Trophoblast cell (in vitro differentiated cells and primary cell): Measurements from ENCODE around the gene SLC38A9.
A peak's percentile ranks its signal among the peaks of the same experiment; 100 is the strongest.

Experiments
- DNase-seq, 2 donors: peaks; one replicate each; pipeline ENCODE4 v3.0.0-alpha.2; 2016
- H2AFZ ChIP-seq: 2 replicates; pipeline ENCODE4 v1.6.1; 2013; ENCODE audit warnings: low read length, moderate library complexity, mild to moderate bottlenecking; ENCODE audit not compliant: insufficient read depth, poor library complexity
- H2AK5ac ChIP-seq: 2 replicates; pipeline ENCODE4 v1.6.1; 2013; ENCODE audit warnings: mild to moderate bottlenecking, low read length
- H2BK120ac ChIP-seq: 2 replicates; pipeline ENCODE4 v1.6.1; 2013; ENCODE audit warnings: low read length, mild to moderate bottlenecking, moderate library complexity; ENCODE audit not compliant: insufficient read depth, poor library complexity
- H2BK12ac ChIP-seq: 2 replicates; pipeline ENCODE4 v1.6.1; 2013; ENCODE audit warnings: mild to moderate bottlenecking, low read length, moderate library complexity
- H2BK5ac ChIP-seq: 2 replicates; pipeline ENCODE4 v1.6.1; 2013; ENCODE audit warnings: low read length, low read depth, moderate library complexity, mild to moderate bottlenecking; ENCODE audit not compliant: poor library complexity
- H3K14ac ChIP-seq: 2 replicates; pipeline ENCODE4 v1.6.1; 2013; ENCODE audit warnings: mild to moderate bottlenecking, low read length
- H3K18ac ChIP-seq: 2 replicates; pipeline ENCODE4 v1.6.1; 2013; ENCODE audit warnings: mild to moderate bottlenecking, low read length
- H3K23ac ChIP-seq: 2 replicates; pipeline ENCODE4 v1.6.1; 2013; ENCODE audit warnings: low read length
- H3K27ac ChIP-seq: 2 replicates; pipeline ENCODE4 v1.5.1; 2013; ENCODE audit warnings: low read depth, mild to moderate bottlenecking, inconsistent platforms, low read length, moderate library complexity
- H3K27me3 ChIP-seq: 2 replicates; pipeline ENCODE4 v1.6.1; 2013; ENCODE audit warnings: inconsistent platforms, mild to moderate bottlenecking, low read length, moderate library complexity; ENCODE audit not compliant: insufficient read depth
- H3K36me3 ChIP-seq, 2 experiments: 1 replicate in 1 of 2; 2 replicates in 1 of 2; pipeline ENCODE4 v1.6.1; 2013; ENCODE audit warnings: low read length in 2 of 2, mild to moderate bottlenecking in 2 of 2, moderate library complexity in 1 of 2; ENCODE audit not compliant: insufficient read depth in 2 of 2, control insufficient read depth in 1 of 2
- H3K4ac ChIP-seq: 2 replicates; pipeline ENCODE4 v1.6.1; 2013; ENCODE audit warnings: low read depth, mild to moderate bottlenecking, low read length, moderate library complexity
- H3K4me1 ChIP-seq, 2 experiments: 1 replicate in 1 of 2; 2 replicates in 1 of 2; pipeline ENCODE4 v1.6.1; 2013; ENCODE audit warnings: low read length in 2 of 2, mild to moderate bottlenecking in 2 of 2, moderate library complexity in 1 of 2; ENCODE audit not compliant: insufficient read depth in 2 of 2, control insufficient read depth in 1 of 2
- H3K4me2 ChIP-seq: 2 replicates; pipeline ENCODE4 v1.6.1; 2013; ENCODE audit warnings: inconsistent platforms, mild to moderate bottlenecking, low read length, moderate library complexity
- H3K4me3 ChIP-seq: 2 replicates; pipeline ENCODE4 v1.5.1; 2013; ENCODE audit warnings: mild to moderate bottlenecking, low read depth, low read length, inconsistent platforms
- H3K79me1 ChIP-seq: one replicate; pipeline ENCODE4 v1.6.1; 2013; ENCODE audit warnings: low read length
- H3K79me2 ChIP-seq: 2 replicates; pipeline ENCODE4 v1.6.1; 2013; ENCODE audit warnings: low read length, mild to moderate bottlenecking; ENCODE audit not compliant: control insufficient read depth, insufficient read depth, poor library complexity
- H3K9ac ChIP-seq: 2 replicates; pipeline ENCODE4 v1.6.1; 2013; ENCODE audit warnings: mild to moderate bottlenecking, low read length
- H3K9me3 ChIP-seq: 2 replicates; pipeline ENCODE4 v1.6.1; 2013; ENCODE audit warnings: low read depth, mild to moderate bottlenecking, control low read depth, inconsistent platforms, low read length; ENCODE audit not compliant: insufficient read depth
- H4K12ac ChIP-seq: 2 replicates; pipeline ENCODE4 v1.6.1; 2013; ENCODE audit warnings: low read depth, mild to moderate bottlenecking, low read length, moderate library complexity
- H4K8ac ChIP-seq: 2 replicates; pipeline ENCODE4 v1.6.1; 2013; ENCODE audit warnings: low read depth, mild to moderate bottlenecking, low read length, moderate library complexity
- H4K91ac ChIP-seq: one replicate; pipeline ENCODE4 v1.6.1; 2013; ENCODE audit warnings: low read depth, mild to moderate bottlenecking, low read length, moderate library complexity
- WGBS: extraction: QIAGEN DNeasy Blood & Tissue Kit; methylation state at CpG from one replicate; pipeline ENCODE4 v1.1.7; 2013; ENCODE audit warnings: missing lambda C conversion rate; ENCODE audit not compliant: insufficient read length, insufficient coverage; ENCODE audit errors: extremely low coverage; 5-methylcytosine and 5-hydroxymethylcytosine counted together

The SLC38A9 gene

DNA sequence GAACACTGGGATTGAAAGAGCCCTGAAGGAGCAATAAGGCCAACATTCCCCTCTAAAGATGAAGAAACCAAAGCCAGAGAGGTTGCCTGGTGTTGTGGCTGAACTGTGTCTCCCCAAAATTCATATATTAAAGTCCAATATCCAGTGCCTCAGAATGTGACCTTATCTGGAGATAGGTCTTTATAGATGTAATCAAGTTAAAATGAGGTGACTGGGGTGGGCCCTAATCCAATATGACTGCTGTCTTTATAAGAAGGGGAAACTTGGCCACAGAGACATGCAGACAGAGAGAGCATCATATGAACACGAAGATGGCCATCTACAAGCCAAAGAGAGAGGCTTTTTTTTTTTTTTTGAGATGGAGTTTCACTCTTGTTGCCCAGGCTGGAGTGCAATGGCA lies 110.5 kb downstream of the SLC38A9 start:
- Histone ChIP-seq H3K14ac (peak overlapping the region; percentile 81), H3K18ac (no peak overlapping the region), H3K79me2 (no peaks in the 10 kb centered on the region), H3K9ac (no peak overlapping the region), H3K4me1 (peaks cover 19 to 34% of the 10 kb centered on the region in 2 experiments), H3K9me3 (no peaks in the 10 kb centered on the region), H2AK5ac (no peak overlapping the region), H3K79me1 (peaks cover 44% of the 10 kb centered on the region), H3K4me2 (no peak overlapping the region), H4K8ac (peak overlapping the region; percentile 48), H3K27ac (peak overlapping the region; percentile 89), H3K4me3 (no peak overlapping the region), H2AFZ (no peak overlapping the region), H4K91ac (peak overlapping the region; percentile 96), H2BK5ac (peak overlapping the region; percentile 97), H4K12ac (no peak overlapping the region), H3K36me3 (no peaks in the 10 kb centered on the region), H3K23ac (no peak overlapping the region), H2BK120ac (peak overlapping the region; percentile 97), H2BK12ac (peak overlapping the region; percentile 68), H3K4ac (peak overlapping the region; percentile 47), H3K27me3 (no peaks in the 10 kb centered on the region)
- WGBS = no CpG with 5 or more reads among the region's 1 CpG
- no peak for DNase-seq

DNA sequence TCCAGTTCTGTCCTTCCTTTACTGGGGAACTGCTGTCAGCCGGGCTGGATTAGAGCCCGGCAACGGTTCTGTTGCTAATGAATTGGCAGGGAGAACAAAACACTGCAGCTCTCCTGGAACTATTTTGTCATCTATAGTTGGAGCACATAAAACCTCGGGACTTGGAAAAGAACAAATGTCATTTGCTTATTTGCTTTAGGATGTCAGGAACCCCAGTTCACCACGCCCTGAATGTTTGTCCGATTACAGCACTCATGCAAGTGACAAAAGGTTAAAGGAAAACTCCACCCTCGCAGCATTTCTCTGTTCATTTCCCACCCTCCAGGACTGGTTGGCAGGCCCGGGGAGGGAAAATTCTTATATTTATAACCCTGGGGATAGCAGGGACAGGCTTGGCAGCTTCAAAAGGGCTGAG lies 110.9 kb downstream of the SLC38A9 start:
- H3K4me3 ChIP-seq = no peak overlapping the region
- no peak overlapping the region for H2AK5ac ChIP-seq
- peak overlapping the region; percentile 97 for H2BK120ac ChIP-seq
- H4K12ac ChIP-seq = no peak overlapping the region
- peak overlapping the region; percentile 89 for H3K27ac ChIP-seq
- peaks cover 44% of the 10 kb centered on the region for H3K79me1 ChIP-seq
- H2BK5ac ChIP-seq = peak overlapping the region; percentile 97
- no peaks in the 10 kb centered on the region for H3K79me2 ChIP-seq
- no peaks in the 10 kb centered on the region for H3K27me3 ChIP-seq
- WGBS = no CpG with 5 or more reads among the region's 8 CpGs
- no peaks in the 10 kb centered on the region for H3K9me3 ChIP-seq
- no peak overlapping the region for H2AFZ ChIP-seq
- no peak overlapping the region for H3K18ac ChIP-seq
- H4K8ac ChIP-seq = peak overlapping the region; percentile 80
- peak overlapping the region; percentile 68 for H2BK12ac ChIP-seq
- no peak overlapping the region for H3K23ac ChIP-seq
- H4K91ac ChIP-seq = peak overlapping the region; percentile 96
- peak overlapping the region; percentile 46 for H3K4me2 ChIP-seq
- peak overlapping the region; percentile 53 for H3K4ac ChIP-seq
- peak overlapping the region; percentile 76 for H3K14ac ChIP-seq
- peaks cover 19 to 34% of the 10 kb centered on the region in 2 experiments for H3K4me1 ChIP-seq
- peak overlapping the region; percentile 83 for H3K9ac ChIP-seq
- H3K36me3 ChIP-seq = no peaks in the 10 kb centered on the region
- peak; percentile 36 to 77 for DNase-seq

DNA sequence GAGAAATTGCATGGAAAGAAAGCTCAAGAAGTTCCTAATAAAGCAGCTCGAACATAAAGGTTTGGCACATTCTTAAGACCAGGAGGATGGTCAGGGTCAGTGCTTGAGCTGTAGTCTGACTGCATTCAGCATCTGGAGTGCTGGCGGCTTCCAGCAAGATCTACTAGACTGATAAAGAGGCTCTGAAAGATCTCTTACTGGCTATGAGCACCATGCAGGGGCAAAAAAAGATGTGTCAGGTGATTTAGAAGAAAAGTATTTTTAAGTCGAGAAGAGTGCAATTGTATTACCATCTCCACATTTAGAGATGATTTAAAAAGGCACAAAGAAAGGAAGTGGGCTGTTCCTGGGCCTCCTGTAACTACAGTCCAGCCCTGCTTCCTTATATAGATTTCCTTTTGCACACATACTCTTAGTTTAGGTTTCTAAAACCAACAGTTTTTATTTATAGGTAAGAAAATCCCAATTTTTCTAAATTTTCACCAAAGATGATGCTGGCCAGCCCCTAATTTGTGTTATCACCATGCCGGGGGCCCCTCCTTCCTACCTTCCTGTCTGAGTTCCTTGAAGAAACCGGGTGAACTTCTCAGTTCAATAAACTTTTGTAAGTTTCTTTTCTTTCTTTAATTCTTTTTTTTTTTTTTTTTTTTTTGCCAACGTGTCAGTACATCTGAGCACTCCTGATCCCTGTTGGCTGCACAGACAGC lies 111.5 kb downstream of the SLC38A9 start:
- Histone ChIP-seq H3K79me1 (peaks cover 44% of the 10 kb centered on the region), H4K8ac (peak overlapping the region; percentile 80), H3K9ac (peak overlapping the region; percentile 83), H3K79me2 (no peaks in the 10 kb centered on the region), H2AFZ (no peak overlapping the region), H3K27me3 (no peaks in the 10 kb centered on the region), H2AK5ac (no peak overlapping the region), H2BK120ac (peak overlapping the region; percentile 97), H3K36me3 (no peaks in the 10 kb centered on the region), H3K18ac (no peak overlapping the region), H4K12ac (no peak overlapping the region), H3K23ac (no peak overlapping the region), H2BK12ac (peak overlapping the region; percentile 68), H3K4me1 (peaks cover 19 to 34% of the 10 kb centered on the region in 2 experiments), H3K4me2 (peak overlapping the region; percentile 46), H3K4me3 (no peak overlapping the region), H2BK5ac (peak overlapping the region; percentile 97), H3K27ac (peak overlapping the region; percentile 89), H4K91ac (peak overlapping the region; percentile 96), H3K9me3 (no peaks in the 10 kb centered on the region), H3K14ac (peak overlapping the region; percentile 76), H3K4ac (peak overlapping the region; percentile 56)
- no CpG with 5 or more reads among the region's 6 CpGs for WGBS
- peak; percentile 76 to 87 for DNase-seq

DNA sequence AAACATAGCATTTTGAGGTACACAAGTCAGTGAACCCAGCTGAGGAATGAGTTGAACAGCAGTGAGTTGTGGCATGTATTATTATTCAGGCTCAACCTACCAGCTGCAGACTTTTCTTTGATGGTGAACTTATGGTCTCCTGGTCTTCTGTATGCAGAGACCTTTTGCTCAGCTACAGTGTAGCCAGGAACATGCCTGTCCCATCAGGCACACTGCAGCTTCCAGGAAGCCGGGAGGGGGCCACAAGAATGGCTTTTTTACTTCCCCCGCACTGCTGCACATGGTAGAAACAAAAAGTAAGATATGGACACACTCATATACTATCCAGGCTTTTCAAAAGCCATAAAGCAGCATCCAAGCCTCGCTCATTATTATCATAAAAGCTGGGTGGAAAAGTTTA lies 112.0 kb downstream of the SLC38A9 start:
- WGBS = no CpG with 5 or more reads among the region's 3 CpGs

More for the DNA sequence above, 112.0 kb downstream of the SLC38A9 start:
- Histone ChIP-seq H2AFZ (no peak overlapping the region), H4K12ac (no peak overlapping the region), H3K36me3 (no peaks in the 10 kb centered on the region), H4K8ac (no peak overlapping the region), H4K91ac (peak overlapping the region; percentile 95), H3K18ac (no peak overlapping the region), H3K9me3 (no peaks in the 10 kb centered on the region), H3K4me2 (peak overlapping the region; percentile 11), H2AK5ac (no peak overlapping the region), H3K4me1 (peaks cover 19 to 34% of the 10 kb centered on the region in 2 experiments), H3K4me3 (no peak overlapping the region), H3K14ac (no peak overlapping the region), H3K23ac (no peak overlapping the region), H3K27ac (peak overlapping the region; percentile 89), H3K79me1 (peaks cover 44% of the 10 kb centered on the region), H2BK12ac (peak overlapping the region; percentile 1), H3K9ac (no peak overlapping the region), H3K27me3 (no peaks in the 10 kb centered on the region), H2BK120ac (peak overlapping the region; percentile 95), H2BK5ac (peak overlapping the region; percentile 43), H3K4ac (no peak overlapping the region), H3K79me2 (no peaks in the 10 kb centered on the region)
- no peak for DNase-seq
